GM12878 (cell line): ENCODE results near the gene SLC38A8. TPM values are rescaled to one million over a fixed set of nuclear protein-coding genes. Genes with fewer than 3 reads are reported as not detected.

Experiments used
- ATAC-seq: fragments of 200-7000 bp; cut with Tn5 transposase; 3 replicates; pipeline ENCODE4 v1.9.1; 2020; ENCODE audit warnings: mild to moderate bottlenecking, moderate library complexity
- BruUV-seq: library from RNA; stranded (reverse); fragments of 400-500 nt; replicated peaks from 2 replicates; lab custom pipeline; 2021; lab: Mats Ljungman, UMichigan
- CTCF ChIA-PET: fragments of 300-600 bp; sonication (Branson Sonifier 250); formaldehyde crosslinking; extraction: SDS; loops from one replicate; lab custom pipeline; 2021; ENCODE audit warnings: inconsistent platforms; lab: Yijun Ruan, JAX
- POLR2A ChIA-PET: fragments of 350-600 bp; formaldehyde crosslinking; extraction: SDS; loops from one replicate; lab custom pipeline; 2021; ENCODE audit warnings: inconsistent platforms; lab: Charles Lee
- RAD21 ChIA-PET: fragments of 300-600 bp; sonication (Branson Sonifier 250); formaldehyde crosslinking; loops from one replicate; lab custom pipeline; 2023; ENCODE audit warnings: antibody characterized with exemption; ENCODE audit not compliant: unreplicated experiment; lab: Charles Lee
- SMC1A ChIA-PET: fragments of 300-600 bp; sonication (Branson Sonifier 250); formaldehyde crosslinking; loops from one replicate; lab custom pipeline; 2023; ENCODE audit not compliant: unreplicated experiment, uncharacterized antibody; lab: Charles Lee
- DNase-seq: peaks from one replicate; pipeline ENCODE4 v3.0.0-alpha.2; 2011; ENCODE audit warnings: low read depth, low spot score
- FAIRE-seq: peaks from 3 replicates; lab custom pipeline; 2011; peaks lifted over from hg19 to GRCh38; lab: Jason Lieb, UNC
- H2AFZ ChIP-seq: 2 replicates; pipeline ENCODE4 v1.6.0; 2011; ENCODE audit warnings: low read depth, low read length, control low read depth; ENCODE audit not compliant: control insufficient read depth
- H3K27ac ChIP-seq: 2 replicates; pipeline ENCODE4 v1.5.1; 2011; ENCODE audit warnings: control low read depth; ENCODE audit not compliant: control insufficient read depth, insufficient read depth
- H3K27me3 ChIP-seq, 2 experiments: replicated peaks in 1 of 2; 2 replicates each; pipeline versions ENCODE4 v1.6.0 to v1.6.1; 2011; ENCODE audit warnings: low read length in 1 of 2; ENCODE audit not compliant: control insufficient read depth in 2 of 2, insufficient read depth in 2 of 2
- H3K36me3 ChIP-seq, 2 experiments: 2 replicates each; pipeline ENCODE4 v1.5.1; 2011; ENCODE audit warnings: low read length in 1 of 2; ENCODE audit not compliant: control insufficient read depth in 2 of 2, insufficient read depth in 2 of 2
- H3K4me1 ChIP-seq: 2 replicates; pipeline ENCODE4 v1.6.1; 2011; ENCODE audit warnings: mild to moderate bottlenecking, low read length, moderate library complexity, mixed read lengths; ENCODE audit not compliant: control insufficient read depth, insufficient read depth
- H3K4me2 ChIP-seq: 2 replicates; pipeline ENCODE4 v1.6.0; 2011; ENCODE audit warnings: control low read depth; ENCODE audit not compliant: control insufficient read depth, insufficient read depth
- H3K4me3 ChIP-seq: fragments of 200-600 bp; sonication (generic); 2 replicates; pipeline ENCODE4 v1.5.1; 2016
- H3K79me2 ChIP-seq: 2 replicates; pipeline ENCODE4 v1.6.0; 2011; ENCODE audit warnings: low read length; ENCODE audit not compliant: control insufficient read depth, insufficient read depth
- H3K9ac ChIP-seq: 2 replicates; pipeline ENCODE4 v1.8.0; 2011; ENCODE audit warnings: low read length, control low read depth, mixed read lengths; ENCODE audit not compliant: control insufficient read depth, insufficient read depth
- H3K9me3 ChIP-seq: replicated peaks from 3 replicates; pipeline ENCODE4 v1.5.1; 2011; ENCODE audit warnings: mild to moderate bottlenecking, low read length; ENCODE audit not compliant: control insufficient read depth, insufficient read depth
- H4K20me1 ChIP-seq: 2 replicates; pipeline ENCODE4 v1.6.0; 2011; ENCODE audit not compliant: control insufficient read depth, insufficient read depth
- ASH2L ChIP-seq: fragments of 300-600, 200-600 bp; sonication (generic); IDR thresholded peaks from 2 replicates; pipeline ENCODE4 v1.6.1; 2017; ENCODE audit warnings: low read depth, mild to moderate bottlenecking, borderline replicate concordance
- CHD2 ChIP-seq: IDR thresholded peaks from 2 replicates; pipeline ENCODE4 v1.6.1; 2011; ENCODE audit warnings: low read depth, low read length, improper control_type of control experiment, borderline replicate concordance
- E2F4 ChIP-seq: IDR thresholded peaks from 2 replicates; pipeline ENCODE4 v1.6.1; 2012; ENCODE audit warnings: low read depth, low read length, improper control_type of control experiment
- MYB ChIP-seq: fragments of 150-350 bp; IDR thresholded peaks from 2 replicates; pipeline ENCODE4 v1.6.1; 2014; ENCODE audit warnings: mild to moderate bottlenecking, low read depth, low read length, borderline replicate concordance
- PKNOX1 ChIP-seq: fragments of 450-650 bp; IDR thresholded peaks from 2 replicates; pipeline ENCODE4 v1.6.1; 2016; ENCODE audit warnings: mild to moderate bottlenecking
- POLR2AphosphoS2 ChIP-seq: IDR thresholded peaks from 2 replicates; pipeline ENCODE4 v1.6.1; 2011; ENCODE audit warnings: low read depth, mild to moderate bottlenecking, low read length, improper control_type of control experiment, moderate library complexity
- RFX5 ChIP-seq: IDR thresholded peaks from 2 replicates; pipeline ENCODE4 v1.6.1; 2011; ENCODE audit warnings: low read depth, low read length, improper control_type of control experiment
- SIN3A ChIP-seq: IDR thresholded peaks from 2 replicates; pipeline ENCODE4 v1.6.1; 2012; ENCODE audit warnings: low read depth, low read length, improper control_type of control experiment
- SUZ12 ChIP-seq: fragments of 200-600 bp; sonication (generic); IDR thresholded peaks from one replicate; pipeline ENCODE4 v1.6.1; 2018; ENCODE audit warnings: antibody characterized with exemption, mild to moderate bottlenecking; ENCODE audit not compliant: unreplicated experiment
- TBL1XR1 ChIP-seq: IDR thresholded peaks from 2 replicates; pipeline ENCODE4 v1.6.1; 2012; ENCODE audit warnings: low read depth, low read length, improper control_type of control experiment
- ZBTB33 ChIP-seq: fragments of 450-650 bp; IDR thresholded peaks from 2 replicates; pipeline ENCODE4 v1.6.1; 2017; ENCODE audit warnings: mild to moderate bottlenecking
- ZZZ3 ChIP-seq: IDR thresholded peaks from 2 replicates; pipeline ENCODE4 v1.6.1; 2011; ENCODE audit warnings: low read depth; ENCODE audit not compliant: control insufficient read depth, insufficient read length
- WGBS: methylation state at CpG from one replicate; pipeline ENCODE4 v1.1.6; 2016; ENCODE audit warnings: low lambda C conversion rate; ENCODE audit not compliant: insufficient replicate concordance, insufficient coverage; ENCODE audit errors: missing lambda C conversion rate; 5-methylcytosine and 5-hydroxymethylcytosine counted together
- in situ Hi-C: fragments of 300-500 bp; cut with MboI; formaldehyde crosslinking; loops from 9 replicates; pipeline ENCODE4 v1.14.3; 2018; ENCODE audit warnings: mixed read lengths
- intact Hi-C: fragments of 100-400 bp; cut with micrococcal nuclease; formaldehyde crosslinking; loops from one replicate; pipeline ENCODE4 v1.14.2; 2022; ENCODE audit not compliant: unreplicated experiment
- polyA plus RNA-seq, 11 experiments: library from polyadenylated mRNA; depleted of rRNA in 4 of 11; unstranded in 6 of 11; stranded (reverse) in 5 of 11; fragments of >200 nt; fragmentation: Nextera tagmentation in 4 of 11; fragmentation: Illumina TruSeq in 1 of 11; extraction: Ambion mirVana in 4 of 11; extraction: Trizol in 1 of 11; gene quantifications; 1 replicate in 1 of 11; 2 replicates in 10 of 11; pipeline versions ENCODE4 v1.2.1 to v1.2.3, GENCODE V29; 2011 to 2016; ENCODE audit warnings: inconsistent platforms in 2 of 11, missing spikeins in 2 of 11, low read depth in 1 of 11
- total RNA-seq, 4 experiments: library from RNA; depleted of rRNA in 3 of 4; stranded (reverse); fragments of >200 nt in 3 of 4; fragmentation: Illumina TruSeq in 1 of 4; extraction: Trizol in 1 of 4; gene quantifications; 2 replicates each; pipeline versions ENCODE4 v1.2.1 to v1.2.3, GENCODE V29; 2013 to 2021

SLC38A8 gene
- total and polyA plus RNA-seq, 10 of the 15 experiments (the other 5 are each of a cell fraction or from before 2014, with no cell fraction given): not detected

GRCh38 chr16:84048871-84049270 lies 6.3 kb upstream of the SLC38A8 start (continued):
- no peak for TF ChIP-seq ZZZ3

- DNase-seq (no peak), FAIRE-seq (no peak), ATAC-seq (peak; percentile 38; the same call in 1 of the 3 replicates)
- no peak for TF ChIP-seq ASH2L
- no peak for TF ChIP-seq TBL1XR1
- TF ChIP-seq MYB: no peak
- TF ChIP-seq E2F4: no peak
- no peak for TF ChIP-seq PKNOX1
- no peak for TF ChIP-seq SIN3A
- no peak for TF ChIP-seq SUZ12
- TF ChIP-seq POLR2AphosphoS2: no peak
- no peak for TF ChIP-seq CHD2
- TF ChIP-seq ZBTB33: no peak
- no peak for TF ChIP-seq RFX5
- ChIA-PET SMC1A (no interaction called here), RAD21 (no interaction called here), CTCF (interaction anchor here (2.8 kb wide), 1 partner anchor 17 kb away, joined by 10 read pairs; no protein-coding TSS in a partner anchor), POLR2A (no interaction called here)
- 66% methylated on average over 7 of the region's 7 CpGs for WGBS
- H4K20me1 ChIP-seq: no peaks in the 10 kb centered on the region
- H3K79me2 ChIP-seq: no peaks in the 10 kb centered on the region
- no peaks in the 10 kb centered on the region for H3K9me3 ChIP-seq
- intact Hi-C loops (no loop called here), in situ Hi-C loops (no loop called here)
- H3K4me2 ChIP-seq: no peak overlapping the region
- BruUV-seq: TSS peak; percentile 45
- H3K4me3 ChIP-seq: no peak overlapping the region
- H2AFZ ChIP-seq: no peak overlapping the region
- H3K4me1 ChIP-seq: no peaks in the 10 kb centered on the region
- H3K9ac ChIP-seq: no peak overlapping the region
- H3K36me3 ChIP-seq: peaks cover 0 to 2% of the 10 kb centered on the region in 2 experiments; a peak in 3 of 4 replicates
- H3K27me3 ChIP-seq: no peaks in the 10 kb centered on the region; a peak in 2 of 4 replicates
- H3K27ac ChIP-seq: no peak overlapping the region
Observed at GRCh38 chr16:84048270-84048669, 5.7 kb upstream of the SLC38A8 start.
